SK-N-SH (cell line): ENCODE measurements around the gene APBA2. TPM values are rescaled to one million over a fixed set of nuclear protein-coding genes. Genes with fewer than 3 reads are reported as not detected.

Source experiments
- CTCF ChIA-PET: fragments of 300-600, 350-600 bp; formaldehyde crosslinking; extraction: SDS; loops from one replicate; lab custom pipeline; 2021; lab: Yijun Ruan, JAX
- POLR2A ChIA-PET: fragments of 350-600 bp; sonication (Branson Sonifier 250); formaldehyde crosslinking; extraction: SDS; loops from one replicate; lab custom pipeline; 2020; ENCODE audit warnings: antibody characterized with exemption, inconsistent platforms; lab: Yijun Ruan, JAX
- DNase-seq: peaks from one replicate; pipeline ENCODE4 v3.0.0; 2012
- H2AFZ ChIP-seq: fragments of 200-600 bp; sonication (generic); 2 replicates; pipeline ENCODE4 v1.8.1; 2016; ENCODE audit warnings: antibody characterized with exemption, mild to moderate bottlenecking, low read depth
- H3F3A ChIP-seq: fragments of 200-600 bp; sonication (generic); replicated peaks from 2 replicates; pipeline ENCODE3; 2016; ENCODE audit warnings: antibody characterized with exemption, mild to moderate bottlenecking; ENCODE audit not compliant: insufficient read depth
- H3K27ac ChIP-seq, 2 experiments: fragments of 200-500 bp in 1 of 2; fragments of 200-600 bp in 1 of 2; sonication (Bioruptor generic) in 1 of 2; sonication (generic), shearing (Covaris generic) in 1 of 2; 2 replicates each; pipeline versions ENCODE4 v1.5.1 to v1.6.1; 2014 to 2016; ENCODE audit warnings: low read depth in 2 of 2, inconsistent platforms in 1 of 2, low read length in 1 of 2, mild to moderate bottlenecking in 1 of 2, mixed read lengths in 1 of 2
- H3K27me3 ChIP-seq: fragments of 200-600 bp; sonication (generic), shearing (Covaris generic); 2 replicates; pipeline ENCODE4 v1.6.1; 2016; ENCODE audit warnings: mixed run types; ENCODE audit not compliant: insufficient read depth
- H3K36me3 ChIP-seq, 2 experiments: fragments of 200-500 bp in 1 of 2; fragments of 200-600 bp in 1 of 2; sonication (Bioruptor generic) in 1 of 2; sonication (generic) in 1 of 2; replicated peaks in 1 of 2; 2 replicates each; pipeline versions ENCODE3 to v1.5.1; 2014 to 2016; ENCODE audit warnings: low read length in 1 of 2, mild to moderate bottlenecking in 1 of 2; ENCODE audit not compliant: insufficient read depth in 2 of 2, control insufficient read depth in 1 of 2
- H3K4me1 ChIP-seq, 2 experiments: fragments of 200-500 bp in 1 of 2; fragments of 200-600 bp in 1 of 2; sonication (Bioruptor generic) in 1 of 2; sonication (generic), shearing (Covaris generic) in 1 of 2; 2 replicates each; pipeline versions ENCODE4 v1.5.1 to v1.6.1; 2014 to 2016; ENCODE audit warnings: low read depth in 1 of 2, low read length in 1 of 2, mixed run types in 1 of 2; ENCODE audit not compliant: insufficient read depth in 2 of 2, control insufficient read depth in 1 of 2
- H3K4me2 ChIP-seq: fragments of 200-600 bp; sonication (generic), shearing (Covaris generic); 2 replicates; pipeline ENCODE4 v1.6.1; 2017; ENCODE audit warnings: mixed run types
- H3K4me3 ChIP-seq, 2 experiments: fragments of 200-500 bp in 1 of 2; fragments of 200-600 bp in 1 of 2; sonication (Bioruptor generic) in 1 of 2; sonication (generic), shearing (Covaris generic) in 1 of 2; 2 replicates each; pipeline versions ENCODE4 v1.5.1 to v1.8.1; 2014 to 2016; ENCODE audit warnings: low read depth in 2 of 2, inconsistent platforms in 1 of 2, low read length in 1 of 2, mild to moderate bottlenecking in 1 of 2, mixed read lengths in 1 of 2, moderate library complexity in 1 of 2
- H3K79me2 ChIP-seq: fragments of 200-600 bp; sonication (generic); 2 replicates; pipeline ENCODE4 v1.8.1; 2017; ENCODE audit warnings: mild to moderate bottlenecking; ENCODE audit not compliant: insufficient read depth
- H3K9ac ChIP-seq: fragments of 200-600 bp; sonication (generic); 2 replicates; pipeline ENCODE4 v1.6.1; 2017; ENCODE audit warnings: mixed run types
- H3K9me2 ChIP-seq: fragments of 200-600 bp; sonication (generic); 2 replicates; pipeline ENCODE4 v1.6.1; 2017; ENCODE audit warnings: mixed run types
- H3K9me3 ChIP-seq: fragments of 200-600 bp; sonication (generic); 2 replicates; pipeline ENCODE4 v1.6.1; 2017; ENCODE audit warnings: mixed run types, mild to moderate bottlenecking, moderate library complexity
- H4K20me1 ChIP-seq: fragments of 200-600 bp; sonication (generic); 2 replicates; pipeline ENCODE4 v1.6.1; 2017; ENCODE audit warnings: mild to moderate bottlenecking, mixed run types; ENCODE audit not compliant: insufficient read depth
- ELF1 ChIP-seq: IDR thresholded peaks from 2 replicates; pipeline ENCODE4 v1.4.0; 2012
- EP300 ChIP-seq, 2 experiments: IDR thresholded peaks; 2 replicates each; pipeline versions ENCODE4 v1.4.0 to v1.6.1; 2012; ENCODE audit warnings: borderline replicate concordance in 1 of 2, low read depth in 1 of 2, low read length in 1 of 2
- EZH2phosphoT487 ChIP-seq: fragments of 200-600 bp; sonication (generic); IDR thresholded peaks from 2 replicates; pipeline ENCODE4 v1.6.1; 2017; ENCODE audit warnings: low read depth, mixed run types, mild to moderate bottlenecking, antibody characterized with exemption, moderate library complexity, borderline replicate concordance
- FOSL2 ChIP-seq: IDR thresholded peaks from 2 replicates; pipeline ENCODE4 v1.4.0; 2012; ENCODE audit warnings: low read depth, mild to moderate bottlenecking, moderate library complexity, borderline replicate concordance
- GABPA ChIP-seq: IDR thresholded peaks from 2 replicates; pipeline ENCODE4 v1.4.0; 2012; ENCODE audit warnings: low read depth, mild to moderate bottlenecking
- GATA2 ChIP-seq: sonication (generic); formaldehyde crosslinking; IDR thresholded peaks from 2 replicates; pipeline ENCODE4 v1.5.0; 2020; ENCODE audit warnings: mild to moderate bottlenecking, missing genetic modification reagents
- IRF3 ChIP-seq: fragments of 150-350 bp; IDR thresholded peaks from 2 replicates; pipeline ENCODE4 v1.6.1; 2016; ENCODE audit warnings: mild to moderate bottlenecking, low read depth, low read length
- JUND ChIP-seq: IDR thresholded peaks from 2 replicates; pipeline ENCODE4 v1.4.0; 2012
- POLR2AphosphoS5 ChIP-seq: IDR thresholded peaks from 2 replicates; pipeline ENCODE4 v1.6.1; 2012; ENCODE audit warnings: low read depth, low read length
- RAD21 ChIP-seq: IDR thresholded peaks from 2 replicates; pipeline ENCODE4 v1.6.1; 2012; ENCODE audit warnings: mild to moderate bottlenecking, low read length
- RCOR1 ChIP-seq: fragments of 150-350 bp; IDR thresholded peaks from 2 replicates; pipeline ENCODE4 v1.6.1; 2017; ENCODE audit warnings: antibody characterized with exemption, low read length
- RFX5 ChIP-seq: IDR thresholded peaks from 2 replicates; pipeline ENCODE4 v1.6.1; 2012; ENCODE audit warnings: mild to moderate bottlenecking, improper control_type of control experiment, low read length
- SIN3A ChIP-seq: IDR thresholded peaks from 2 replicates; pipeline ENCODE4 v1.6.1; 2012; ENCODE audit warnings: low read depth, mild to moderate bottlenecking, low read length, moderate library complexity, borderline replicate concordance
- TAF1 ChIP-seq: IDR thresholded peaks from 2 replicates; pipeline ENCODE4 v1.6.1; 2012; ENCODE audit warnings: low read depth, mild to moderate bottlenecking, low read length, moderate library complexity, borderline replicate concordance
- TCF12 ChIP-seq: IDR thresholded peaks from 2 replicates; pipeline ENCODE4 v1.4.0; 2012
- USF2 ChIP-seq: fragments of 150-350 bp; IDR thresholded peaks from 2 replicates; pipeline ENCODE4 v1.6.1; 2017; ENCODE audit warnings: antibody characterized with exemption, low read length, low read depth, borderline replicate concordance
- YY1 ChIP-seq: IDR thresholded peaks from 2 replicates; pipeline ENCODE4 v1.4.0; 2012; ENCODE audit warnings: low read depth, mild to moderate bottlenecking
- WGBS: methylation state at CpG from one replicate; pipeline ENCODE4 v1.1.6; 2017; ENCODE audit warnings: low lambda C conversion rate; 5-methylcytosine and 5-hydroxymethylcytosine counted together
- polyA plus RNA-seq, 3 experiments: library from polyadenylated mRNA; depleted of rRNA; stranded (reverse); fragments of >200 nt; gene quantifications; 2 replicates each; pipeline ENCODE4 v1.2.3, GENCODE V29; 2012
- TF ChIP-seq, protein P1 (sequence below): IDR thresholded peaks from 2 replicates; pipeline ENCODE4 v1.4.0; 2012; ENCODE audit warnings: low read depth, borderline replicate concordance
- TF ChIP-seq, protein P2 (sequence below): IDR thresholded peaks from 2 replicates; pipeline ENCODE4 v1.6.1; 2012; ENCODE audit warnings: mild to moderate bottlenecking, low read depth, low read length, moderate library complexity
- TF ChIP-seq, protein P3 (sequence below): IDR thresholded peaks from 2 replicates; pipeline ENCODE4; 2012

Gene APBA2
- polyA plus RNA-seq, 1 of the 3 experiments (the other 2 are of a cell fraction) = 12.7 TPM

DNA sequence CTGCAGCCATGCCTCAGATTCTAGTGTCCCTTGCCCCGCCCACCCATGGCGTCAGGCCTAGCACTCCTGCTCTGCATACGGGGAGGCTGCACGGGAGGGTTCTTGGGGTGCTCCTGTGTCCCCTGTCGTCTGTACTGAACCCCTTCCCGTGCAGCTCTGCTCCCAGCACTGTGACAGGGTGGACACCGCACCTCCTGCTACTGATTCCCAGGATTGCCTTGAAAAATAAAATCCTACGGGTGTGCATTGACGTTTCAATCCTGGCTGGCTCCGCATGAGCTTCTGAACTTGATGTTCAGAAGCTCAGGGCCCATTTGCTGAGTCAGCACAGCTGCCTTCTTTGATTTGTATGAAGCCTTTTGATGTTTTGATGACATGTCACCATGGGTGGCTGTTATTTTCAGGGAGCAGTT is 176.4 kb downstream of the APBA2 start:
- H3F3A ChIP-seq = no peaks in the 10 kb centered on the region
- ChIA-PET CTCF (no interaction called here), POLR2A (interaction anchor here (0.7 kb wide), 1 partner anchor 11 kb away, joined by 3 read pairs; no protein-coding TSS in a partner anchor)
- peaks cover 0 to 10% of the 10 kb centered on the region in 2 experiments; a peak in 1 of 4 replicates for H3K4me1 ChIP-seq
- no peaks in the 10 kb centered on the region for H3K79me2 ChIP-seq
- no peaks in the 10 kb centered on the region for H3K36me3 ChIP-seq
- no peak for DNase-seq
- no peak for TF ChIP-seq POLR2AphosphoS5
- TF ChIP-seq RFX5 = no peak
- no peak for TF ChIP-seq TAF1
- TF ChIP-seq, protein P1, sequence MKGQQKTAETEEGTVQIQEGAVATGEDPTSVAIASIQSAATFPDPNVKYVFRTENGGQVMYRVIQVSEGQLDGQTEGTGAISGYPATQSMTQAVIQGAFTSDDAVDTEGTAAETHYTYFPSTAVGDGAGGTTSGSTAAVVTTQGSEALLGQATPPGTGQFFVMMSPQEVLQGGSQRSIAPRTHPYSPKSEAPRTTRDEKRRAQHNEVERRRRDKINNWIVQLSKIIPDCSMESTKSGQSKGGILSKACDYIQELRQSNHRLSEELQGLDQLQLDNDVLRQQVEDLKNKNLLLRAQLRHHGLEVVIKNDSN = no peak
- TF ChIP-seq USF2 = no peak
- no peak for TF ChIP-seq EZH2phosphoT487
- TF ChIP-seq YY1 = no peak
- TF ChIP-seq, protein P2, sequence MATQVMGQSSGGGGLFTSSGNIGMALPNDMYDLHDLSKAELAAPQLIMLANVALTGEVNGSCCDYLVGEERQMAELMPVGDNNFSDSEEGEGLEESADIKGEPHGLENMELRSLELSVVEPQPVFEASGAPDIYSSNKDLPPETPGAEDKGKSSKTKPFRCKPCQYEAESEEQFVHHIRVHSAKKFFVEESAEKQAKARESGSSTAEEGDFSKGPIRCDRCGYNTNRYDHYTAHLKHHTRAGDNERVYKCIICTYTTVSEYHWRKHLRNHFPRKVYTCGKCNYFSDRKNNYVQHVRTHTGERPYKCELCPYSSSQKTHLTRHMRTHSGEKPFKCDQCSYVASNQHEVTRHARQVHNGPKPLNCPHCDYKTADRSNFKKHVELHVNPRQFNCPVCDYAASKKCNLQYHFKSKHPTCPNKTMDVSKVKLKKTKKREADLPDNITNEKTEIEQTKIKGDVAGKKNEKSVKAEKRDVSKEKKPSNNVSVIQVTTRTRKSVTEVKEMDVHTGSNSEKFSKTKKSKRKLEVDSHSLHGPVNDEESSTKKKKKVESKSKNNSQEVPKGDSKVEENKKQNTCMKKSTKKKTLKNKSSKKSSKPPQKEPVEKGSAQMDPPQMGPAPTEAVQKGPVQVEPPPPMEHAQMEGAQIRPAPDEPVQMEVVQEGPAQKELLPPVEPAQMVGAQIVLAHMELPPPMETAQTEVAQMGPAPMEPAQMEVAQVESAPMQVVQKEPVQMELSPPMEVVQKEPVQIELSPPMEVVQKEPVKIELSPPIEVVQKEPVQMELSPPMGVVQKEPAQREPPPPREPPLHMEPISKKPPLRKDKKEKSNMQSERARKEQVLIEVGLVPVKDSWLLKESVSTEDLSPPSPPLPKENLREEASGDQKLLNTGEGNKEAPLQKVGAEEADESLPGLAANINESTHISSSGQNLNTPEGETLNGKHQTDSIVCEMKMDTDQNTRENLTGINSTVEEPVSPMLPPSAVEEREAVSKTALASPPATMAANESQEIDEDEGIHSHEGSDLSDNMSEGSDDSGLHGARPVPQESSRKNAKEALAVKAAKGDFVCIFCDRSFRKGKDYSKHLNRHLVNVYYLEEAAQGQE = no peak
- TF ChIP-seq EP300 (IDR thresholded peaks at IDR 0.05; ENCODE audit: borderline replicate concordance in 1 of 2, low read depth in 1 of 2, low read length in 1 of 2) = no peak
- no peak for TF ChIP-seq GABPA
- TF ChIP-seq, protein P3, sequence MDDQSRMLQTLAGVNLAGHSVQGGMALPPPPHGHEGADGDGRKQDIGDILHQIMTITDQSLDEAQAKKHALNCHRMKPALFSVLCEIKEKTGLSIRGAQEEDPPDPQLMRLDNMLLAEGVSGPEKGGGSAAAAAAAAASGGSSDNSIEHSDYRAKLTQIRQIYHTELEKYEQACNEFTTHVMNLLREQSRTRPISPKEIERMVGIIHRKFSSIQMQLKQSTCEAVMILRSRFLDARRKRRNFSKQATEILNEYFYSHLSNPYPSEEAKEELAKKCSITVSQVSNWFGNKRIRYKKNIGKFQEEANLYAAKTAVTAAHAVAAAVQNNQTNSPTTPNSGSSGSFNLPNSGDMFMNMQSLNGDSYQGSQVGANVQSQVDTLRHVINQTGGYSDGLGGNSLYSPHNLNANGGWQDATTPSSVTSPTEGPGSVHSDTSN = no peak
- TF ChIP-seq TCF12 = no peak
- no peak for TF ChIP-seq IRF3
- no peak for TF ChIP-seq SIN3A
- no peak for TF ChIP-seq FOSL2
- no peak for TF ChIP-seq JUND
- TF ChIP-seq RCOR1 = no peak
- no peak for TF ChIP-seq GATA2
- no peak for TF ChIP-seq ELF1
- no peak for TF ChIP-seq RAD21
- H3K27ac ChIP-seq = no peak overlapping the region
- no peak overlapping the region for H3K4me3 ChIP-seq
- H3K27me3 ChIP-seq = no peaks in the 10 kb centered on the region
- no peaks in the 10 kb centered on the region for H4K20me1 ChIP-seq
- no peak overlapping the region for H3K4me2 ChIP-seq
- H3K9ac ChIP-seq = no peak overlapping the region
- no peaks in the 10 kb centered on the region for H3K9me2 ChIP-seq
- WGBS = 90% methylated on average over 6 of the region's 10 CpGs
- no peak overlapping the region for H2AFZ ChIP-seq
- H3K9me3 ChIP-seq = no peaks in the 10 kb centered on the region
